Activated B cell treated with CpG ODN at 0.5 μM for 24 hours (primary cell): ENCODE measurements around the gene TERT. TPM values are rescaled to one million over a fixed set of nuclear protein-coding genes. Genes with fewer than 3 reads are reported as not detected.

ENCODE experiments used
- ATAC-seq: fragments of 200-7000 bp; cut with Tn5 transposase; one replicate; pipeline ENCODE4 v1.10.0; 2021; ENCODE audit warnings: low read depth, mild to moderate bottlenecking, moderate library complexity
- CTCF ChIA-PET: fragments of 350-600 bp; sonication (Branson Sonifier 250); formaldehyde crosslinking; loops from one replicate; lab custom pipeline; 2021; ENCODE audit warnings: antibody characterized with exemption; lab: Charles Lee
- POLR2A ChIA-PET: fragments of 350-600 bp; sonication (Branson Sonifier 250); formaldehyde crosslinking; loops from one replicate; lab custom pipeline; 2021; ENCODE audit warnings: antibody characterized with exemption; lab: Charles Lee
- DNase-seq: peaks from one replicate; pipeline ENCODE4 v3.0.0; 2022
- H3K27ac Mint-ChIP-seq: one replicate; pipeline ENCODE4 v1.8.0; 2020; ENCODE audit warnings: mixed read lengths
- H3K27me3 Mint-ChIP-seq: one replicate; pipeline ENCODE4 v1.8.0; 2021; ENCODE audit warnings: mixed read lengths
- H3K36me3 Mint-ChIP-seq: one replicate; pipeline ENCODE4 v1.8.0; 2021; ENCODE audit warnings: low read depth, mixed read lengths
- H3K4me1 Mint-ChIP-seq: one replicate; pipeline ENCODE4 v1.8.0; 2021; ENCODE audit warnings: mixed read lengths
- H3K4me3 Mint-ChIP-seq: one replicate; pipeline ENCODE4 v1.8.0; 2020; ENCODE audit warnings: mild to moderate bottlenecking, mixed read lengths
- H3K9me3 Mint-ChIP-seq: one replicate; pipeline ENCODE4 v1.8.0; 2020; ENCODE audit warnings: mixed read lengths
- CTCF ChIP-seq: fragments of 200-600 bp; IDR thresholded peaks from one replicate; pipeline ENCODE4 v1.8.0; 2022; ENCODE audit warnings: antibody characterized with exemption, mild to moderate bottlenecking
- intact Hi-C: fragments of 100-400 bp; cut with micrococcal nuclease; formaldehyde crosslinking; loops from one replicate; pipeline ENCODE4 v1.15.1; 2024
- total RNA-seq: library from RNA; stranded (reverse); gene quantifications from 2 replicates; pipeline ENCODE4 v1.2.3, GENCODE V29; 2022

The TERT gene
- total RNA-seq, 1 donor from 2014 or later, result 0.35 TPM

GRCh38 chr5:1281038-1281882 is 13.6 kb downstream of the TERT start:
- Mint-ChIP-seq H3K27me3 (no peaks in the 10 kb centered on the region), H3K27ac (no peak overlapping the region), H3K4me3 (no peak overlapping the region), H3K9me3 (no peaks in the 10 kb centered on the region), H3K4me1 (no peaks in the 10 kb centered on the region), H3K36me3 (no peaks in the 10 kb centered on the region)
- ATAC-seq (no peak), DNase-seq (no peak)
- TF ChIP-seq CTCF, result no peak
- ChIA-PET CTCF (no interaction called here), POLR2A (no interaction called here)
- intact Hi-C loops, result no loop called here

GRCh38 chr5:1280177-1281037 is 14.5 kb downstream of the TERT start:
- no peak for DNase-seq
- no peak for TF ChIP-seq CTCF
- Mint-ChIP-seq H3K9me3 (no peaks in the 10 kb centered on the region), H3K4me3 (no peak overlapping the region), H3K4me1 (no peaks in the 10 kb centered on the region), H3K36me3 (no peaks in the 10 kb centered on the region), H3K27ac (no peak overlapping the region), H3K27me3 (no peaks in the 10 kb centered on the region)
- no peak for ATAC-seq
- ChIA-PET POLR2A (no interaction called here), CTCF (no interaction called here)
- intact Hi-C loops, result no loop called here

GRCh38 chr5:1279443-1280151 is 15.3 kb downstream of the TERT start:
- H3K27ac Mint-ChIP-seq, result no peak overlapping the region
- POLR2A ChIA-PET, result no interaction called here
- CTCF ChIA-PET, result no interaction called here
- ATAC-seq (no peak), DNase-seq (no peak)
- H3K4me3 Mint-ChIP-seq, result no peak overlapping the region
- no peaks in the 10 kb centered on the region for H3K36me3 Mint-ChIP-seq
- no peaks in the 10 kb centered on the region for H3K9me3 Mint-ChIP-seq
- H3K4me1 Mint-ChIP-seq, result no peaks in the 10 kb centered on the region
- intact Hi-C loops, result no loop called here
- TF ChIP-seq CTCF, result no peak
- no peaks in the 10 kb centered on the region for H3K27me3 Mint-ChIP-seq

GRCh38 chr5:1278656-1279442 is 16.0 kb downstream of the TERT start:
- ATAC-seq (no peak), DNase-seq (no peak)
- ChIA-PET POLR2A (no interaction called here), CTCF (no interaction called here)
- TF ChIP-seq CTCF, result no peak
- Mint-ChIP-seq H3K4me3 (no peak overlapping the region), H3K27ac (no peak overlapping the region), H3K36me3 (no peaks in the 10 kb centered on the region), H3K27me3 (no peaks in the 10 kb centered on the region), H3K4me1 (no peaks in the 10 kb centered on the region), H3K9me3 (no peaks in the 10 kb centered on the region)
- intact Hi-C loops, result no loop called here
